HTR-8/SVneo (cell line): Measurements from ENCODE around the gene DOC2A.

Experiments
- DNase-seq: peaks from one replicate; pipeline ENCODE4 v3.0.0; 2011; ENCODE audit warnings: low spot score, mixed read lengths; ENCODE audit not compliant: insufficient read length
- FAIRE-seq: peaks from 2 replicates; lab custom pipeline; 2011; peaks lifted over from hg19 to GRCh38; lab: Jason Lieb, UNC

DOC2A gene

DNA sequence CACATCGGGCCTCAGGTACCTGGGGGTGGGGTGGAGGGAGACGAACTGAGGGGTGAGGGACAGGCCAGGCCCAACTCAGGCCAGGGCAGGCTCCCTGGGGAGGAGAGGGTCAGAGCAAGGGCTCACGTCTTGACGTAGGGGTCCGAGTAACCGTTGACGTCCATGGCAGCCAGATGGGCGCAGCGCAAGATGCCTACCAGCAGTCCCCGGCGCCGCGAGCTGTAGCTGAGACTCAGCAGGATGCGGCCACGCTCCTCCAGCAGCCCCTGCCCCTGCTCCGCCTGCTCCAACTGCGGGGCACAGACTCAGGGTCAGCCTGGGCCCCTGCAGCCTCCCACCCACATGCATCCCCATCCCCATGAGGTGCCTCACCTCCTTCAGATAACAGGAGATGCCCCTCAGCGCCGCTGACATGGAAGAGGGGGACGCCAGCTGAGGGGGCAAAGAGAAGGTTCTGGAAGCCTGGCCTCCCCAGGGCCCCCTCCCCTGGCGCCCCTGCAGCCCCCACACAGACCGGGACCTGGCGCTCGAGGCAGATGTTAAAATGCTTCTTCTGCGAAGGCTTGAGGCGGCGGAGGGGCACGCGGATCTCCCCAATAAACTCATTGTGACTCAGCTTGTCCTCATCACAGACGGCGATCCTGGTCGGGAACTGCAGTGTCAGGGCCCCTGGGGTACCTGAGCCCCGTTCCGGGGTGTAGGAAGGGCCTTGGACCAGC, 4.0 kb downstream of the DOC2A start:
- DNase-seq = no peak
- no peak for FAIRE-seq

DNA sequence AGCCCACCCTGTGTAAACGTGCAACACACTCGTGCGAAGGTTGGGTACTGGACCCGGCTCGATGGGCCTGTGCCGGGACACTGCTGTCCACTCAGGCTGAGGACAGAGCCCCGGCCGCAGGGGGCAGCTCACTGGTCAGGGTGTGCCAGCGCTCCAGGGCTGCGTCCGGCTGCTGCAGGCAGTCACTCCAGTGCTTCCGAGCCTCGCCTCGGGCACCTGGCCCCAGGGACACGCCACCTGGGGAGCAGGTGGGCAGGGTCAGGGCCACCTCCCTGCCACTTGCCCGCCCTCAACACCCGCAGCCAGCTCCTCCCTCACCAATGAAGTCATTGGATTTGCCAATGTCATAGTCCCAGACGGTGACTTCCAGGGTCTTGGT, 4.7 kb downstream of the DOC2A start:
- FAIRE-seq (no peak), DNase-seq (no peak)

- FAIRE-seq = no peak
- peak; percentile 64 for DNase-seq
Measured at GRCh38 chr16:30005341-30006094, 5.3 kb downstream of the DOC2A start.

DNA sequence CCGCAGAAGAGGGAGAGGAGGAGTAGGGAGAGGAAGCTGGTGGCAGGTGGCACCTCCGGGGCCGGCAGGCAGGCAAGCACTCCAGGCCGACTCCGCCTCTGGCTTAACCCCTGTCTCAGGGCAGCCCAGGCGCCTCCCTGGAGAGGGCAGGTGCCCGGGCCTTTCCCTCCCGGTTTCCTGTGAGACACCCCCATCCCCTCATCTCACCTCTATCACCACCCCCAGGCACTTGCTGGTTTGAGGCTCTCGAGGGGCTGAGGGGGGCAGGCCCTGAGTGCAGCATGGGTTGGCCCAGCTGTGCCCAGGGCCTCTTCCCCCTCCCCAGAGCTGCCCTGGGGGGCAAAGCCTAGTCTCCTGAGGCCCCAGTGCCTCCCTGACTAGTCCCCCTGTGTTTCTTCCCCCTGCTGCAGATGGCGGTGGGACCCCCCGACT, 6.0 kb downstream of the DOC2A start:
- DNase-seq = no peak
- FAIRE-seq = no peak

- FAIRE-seq (no peak), DNase-seq (no peak)
Measured at GRCh38 chr16:30004424-30004776, 6.4 kb downstream of the DOC2A start.

DNA sequence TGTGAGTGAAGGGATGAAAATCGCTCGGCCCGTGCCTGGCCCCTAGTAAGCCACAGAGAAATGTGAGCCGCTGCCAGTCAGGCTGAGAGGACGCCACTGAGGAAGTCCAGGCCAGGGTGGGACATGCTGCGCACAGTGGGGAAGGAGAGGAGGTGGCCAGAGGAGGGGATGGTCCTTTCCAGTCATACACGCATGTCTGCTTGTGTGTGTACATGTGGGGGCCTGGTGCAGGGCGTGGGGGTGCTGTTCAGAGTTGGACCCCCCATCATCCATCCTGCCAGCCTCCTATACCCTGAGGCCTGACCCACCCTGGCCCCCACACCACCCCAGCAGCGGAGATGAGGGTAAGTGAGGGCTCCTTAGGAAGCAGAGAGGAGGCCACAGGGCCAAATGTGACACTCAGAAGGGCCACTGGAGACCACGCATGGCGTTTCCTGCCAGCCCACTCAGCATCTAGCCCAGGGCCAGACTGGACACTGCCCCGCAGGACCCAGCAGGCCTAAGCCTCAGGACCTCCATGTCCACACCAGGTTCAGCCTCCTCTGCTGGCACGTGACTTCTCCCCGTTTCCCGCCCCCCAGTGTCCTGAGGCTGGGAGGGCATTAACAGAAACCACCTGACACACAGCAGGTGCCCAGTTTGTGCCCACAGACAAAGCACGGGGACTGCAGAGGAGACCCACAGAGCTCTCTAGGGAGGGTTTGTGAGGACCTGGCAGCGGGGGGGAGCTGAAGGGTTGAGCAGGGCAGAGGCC, 7.0 kb downstream of the DOC2A start:
- no peak for FAIRE-seq
- no peak for DNase-seq

DNA sequence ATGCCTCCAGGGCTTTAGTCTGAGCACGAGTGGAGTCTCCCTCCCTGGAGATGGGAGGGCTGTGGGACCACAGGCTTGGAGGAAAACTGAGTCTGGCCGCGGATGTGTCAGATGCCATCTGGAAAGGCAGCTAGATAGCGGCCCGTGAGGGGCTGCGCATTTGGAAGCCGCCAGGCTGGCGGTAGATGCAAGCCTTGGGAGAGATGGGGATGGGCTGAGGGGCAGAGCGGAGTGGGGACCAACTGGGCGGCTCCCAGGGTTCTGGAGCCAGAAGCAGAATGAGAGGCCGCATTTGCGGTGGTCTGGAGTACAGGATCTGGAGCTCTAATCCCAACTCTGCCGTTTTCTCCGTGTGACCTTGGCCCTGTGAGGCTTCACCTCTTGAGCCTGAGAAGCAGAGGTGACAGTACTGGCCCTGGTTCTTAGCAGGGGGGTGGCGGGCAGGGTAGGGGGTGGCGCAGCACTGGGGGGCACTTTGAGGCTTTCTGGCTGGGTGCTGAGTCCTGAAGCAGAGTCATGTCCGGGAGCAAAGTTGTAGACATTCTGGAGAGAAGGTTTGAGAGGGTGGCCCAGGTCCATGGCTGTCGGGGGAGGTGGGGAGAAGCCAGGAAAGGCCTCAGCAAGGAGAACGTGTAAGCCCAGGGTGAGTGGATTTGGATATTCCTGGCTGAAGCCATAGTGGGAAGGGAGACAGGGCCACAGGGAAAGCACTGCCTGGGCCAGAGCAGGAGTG, 8.0 kb downstream of the DOC2A start:
- FAIRE-seq = no peak
- DNase-seq = no peak

GRCh38 chr16:30000735-30001631, 9.8 kb downstream of the DOC2A start:
- FAIRE-seq (no peak), DNase-seq (no peak)

DNA sequence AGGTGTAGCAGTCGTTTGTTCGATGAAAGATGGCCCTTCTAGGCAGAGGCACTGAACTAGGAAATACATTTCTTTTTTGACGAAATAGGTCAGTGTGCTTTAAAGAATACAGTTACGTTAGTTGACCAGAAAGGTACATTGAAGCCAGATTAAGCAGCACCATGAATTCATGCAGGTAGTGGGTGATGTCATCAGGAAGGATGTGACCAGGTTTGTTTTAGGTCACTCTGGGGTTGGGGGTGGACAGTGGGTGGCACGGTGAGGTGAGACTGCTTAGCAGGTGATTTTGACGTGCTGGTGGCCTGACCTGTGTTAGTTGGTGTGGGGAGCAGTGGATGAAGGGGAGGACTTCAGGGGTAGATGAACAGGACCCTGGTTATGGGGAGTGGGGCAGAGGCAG, 11.2 kb downstream of the DOC2A start:
- FAIRE-seq (no peak), DNase-seq (no peak)

DNA sequence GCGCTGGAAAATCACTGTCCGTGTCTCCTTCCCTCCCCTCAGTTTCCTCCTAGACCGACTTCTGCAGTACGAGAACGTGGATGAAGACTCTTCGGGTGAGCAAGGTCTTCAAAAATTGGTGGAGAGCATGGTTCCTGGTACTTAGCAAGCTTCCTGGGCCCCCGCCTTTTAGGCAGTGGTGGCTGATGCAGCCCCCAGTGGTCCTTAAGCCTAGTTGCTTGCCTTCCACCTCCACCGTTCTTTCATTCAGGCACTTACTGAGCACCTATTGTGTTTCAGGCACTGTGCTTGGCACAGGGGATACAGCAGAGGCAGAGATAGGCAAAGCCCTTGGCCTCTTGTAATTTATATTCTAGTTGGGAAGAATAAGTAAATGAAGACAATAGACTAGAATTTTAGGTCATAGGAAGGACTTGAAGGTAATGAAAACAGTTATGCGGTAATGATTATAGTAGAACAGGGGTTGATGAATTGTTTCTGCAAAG, 14.0 kb downstream of the DOC2A start:
- no peak for DNase-seq
- no peak for FAIRE-seq

GRCh38 chr16:29995911-29996765, 14.7 kb downstream of the DOC2A start, which contains the start of gene INO80E:
Gene INO80E (plus strand): TSS chr16:29996241. CDS start chr16:29996311, 70 bp downstream.
- FAIRE-seq = peak; percentile 82
- DNase-seq = peak; percentile 99

- FAIRE-seq = no peak
- peak; percentile 89 for DNase-seq
Measured at GRCh38 chr16:29995324-29995910, 15.4 kb downstream of the DOC2A start, which contains the start of gene HIRIP3. Gene HIRIP3 (minus strand): TSS chr16:29995617. CDS start chr16:29995605, 12 bp downstream.

GRCh38 chr16:29994600-29995323, 16.1 kb downstream of the DOC2A start:
- DNase-seq = no peak
- FAIRE-seq = no peak

- no peak for FAIRE-seq
- no peak for DNase-seq
Measured at GRCh38 chr16:29993903-29994599, 16.8 kb downstream of the DOC2A start.

GRCh38 chr16:29993191-29993902, 17.5 kb downstream of the DOC2A start:
- FAIRE-seq (no peak), DNase-seq (no peak)
